GM18499 (cell line): ENCODE results near the gene MYF6.

Experiments used
- ATAC-seq: cut with Tn5 transposase; IDR thresholded peaks from one replicate; pipeline ENCODE4 v1.9.1; 2021; ENCODE audit warnings: moderate number of reproducible peaks; ENCODE audit not compliant: insufficient read depth, unreplicated experiment

Gene MYF6

GRCh38 chr12:80702889-80703805 is 4.3 kb upstream of the MYF6 start:
- peak; percentile 68 for ATAC-seq

DNA sequence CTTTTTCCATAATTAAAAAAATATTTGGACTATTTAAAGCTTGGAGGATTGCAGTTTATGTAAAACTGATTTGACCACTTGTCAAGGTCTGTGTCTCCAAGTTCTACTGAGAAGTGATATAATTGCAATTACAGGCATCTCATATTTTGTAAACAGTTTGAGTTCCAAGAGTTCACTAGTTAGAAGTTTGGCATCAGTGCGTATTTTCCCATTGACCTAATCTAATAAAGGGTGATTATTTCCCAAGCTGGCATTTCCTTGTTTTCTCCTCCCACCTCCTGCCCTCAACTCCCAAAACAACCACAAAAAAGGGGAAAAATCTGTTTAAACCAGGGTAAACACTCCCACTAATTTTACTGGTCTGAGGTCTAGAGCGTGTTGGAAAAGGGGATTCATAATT is 3.0 kb upstream of the MYF6 start:
- ATAC-seq = no peak

- ATAC-seq = no peak
Measured at GRCh38 chr12:80707830-80708258, 410 bp downstream of the MYF6 start.

- no peak for ATAC-seq
Measured at GRCh38 chr12:80708259-80708974, 983 bp downstream of the MYF6 start.

GRCh38 chr12:80708975-80709328 is 1.5 kb downstream of the MYF6 start:
- no peak for ATAC-seq

- no peak for ATAC-seq
Measured at GRCh38 chr12:80709811-80710726, 2.6 kb downstream of the MYF6 start.

DNA sequence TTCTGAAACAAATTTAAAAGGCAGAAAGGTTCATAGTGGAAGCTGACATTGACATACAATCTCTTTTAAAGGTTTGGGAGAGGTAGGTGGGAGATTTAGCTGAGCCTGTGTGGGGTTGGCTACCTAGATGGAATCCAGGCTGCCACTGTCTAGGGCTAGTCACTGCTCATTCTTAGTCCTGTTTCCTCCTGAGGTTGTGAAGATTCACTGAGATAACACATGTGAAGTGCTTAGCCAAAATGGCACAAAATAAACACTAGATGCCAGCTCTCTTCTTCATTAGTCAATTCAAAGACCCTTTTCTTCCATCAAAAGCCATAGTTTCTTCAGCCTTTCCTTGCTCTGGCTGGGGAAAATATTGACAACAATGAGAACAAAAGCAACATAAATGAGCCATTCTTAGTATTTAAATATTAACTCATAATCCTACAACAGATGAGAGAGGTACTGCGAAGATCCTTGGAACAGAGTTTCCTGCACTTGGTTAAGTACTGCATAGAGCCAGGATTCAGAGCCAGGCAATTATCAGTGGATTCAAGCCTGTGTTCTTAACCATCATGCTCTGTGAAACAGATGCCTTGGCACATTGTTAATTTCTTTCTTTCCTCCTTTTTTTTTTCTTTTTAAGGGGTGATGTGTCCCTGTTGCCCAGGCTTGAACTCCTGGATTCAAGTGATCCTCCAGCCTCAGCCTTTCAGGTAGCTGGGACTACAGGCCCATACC is 3.5 kb downstream of the MYF6 start:
- no peak for ATAC-seq

GRCh38 chr12:80711866-80712265 is 4.4 kb downstream of the MYF6 start:
- ATAC-seq = no peak

GRCh38 chr12:80712866-80713265 is 5.4 kb downstream of the MYF6 start:
- ATAC-seq = no peak

DNA sequence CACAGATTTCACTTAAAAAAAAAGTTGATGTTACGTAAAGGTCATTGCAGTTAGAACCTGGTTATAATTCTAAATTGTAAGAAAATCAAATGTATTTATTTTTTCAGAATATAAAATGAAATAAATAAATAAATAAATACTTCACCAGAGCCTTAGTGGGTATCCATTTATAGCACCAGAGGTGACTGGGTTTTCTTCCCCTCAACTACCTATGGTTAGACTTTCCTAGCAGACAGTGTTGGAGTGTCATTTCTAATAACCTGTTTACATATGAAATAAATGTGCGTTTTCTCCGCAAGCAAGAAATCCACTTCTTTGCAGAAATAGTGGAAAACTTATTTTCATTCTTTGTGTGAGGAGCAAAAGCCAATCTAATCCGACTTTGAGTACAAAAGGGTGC is 6.0 kb downstream of the MYF6 start:
- ATAC-seq = no peak

DNA sequence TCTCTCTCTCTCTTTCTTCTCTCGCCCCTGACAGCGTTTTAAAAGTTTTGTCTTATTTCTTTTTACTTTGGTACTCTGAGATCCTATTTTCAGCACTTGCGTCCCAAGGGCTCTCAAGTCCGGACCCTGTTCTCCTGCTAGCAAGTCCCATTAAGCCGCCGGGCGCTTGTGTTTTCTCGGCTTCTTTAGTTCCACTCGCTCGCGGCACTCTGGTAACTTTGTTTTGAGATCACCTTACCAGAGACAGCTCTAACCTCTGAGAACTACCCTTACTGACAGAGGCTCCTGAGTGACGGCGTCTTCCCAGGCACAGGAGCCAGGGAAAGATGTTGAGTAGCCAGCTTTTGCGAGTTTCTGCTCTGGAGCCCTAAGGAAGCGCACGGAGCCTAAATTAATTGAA is 6.6 kb downstream of the MYF6 start:
- ATAC-seq = no peak

DNA sequence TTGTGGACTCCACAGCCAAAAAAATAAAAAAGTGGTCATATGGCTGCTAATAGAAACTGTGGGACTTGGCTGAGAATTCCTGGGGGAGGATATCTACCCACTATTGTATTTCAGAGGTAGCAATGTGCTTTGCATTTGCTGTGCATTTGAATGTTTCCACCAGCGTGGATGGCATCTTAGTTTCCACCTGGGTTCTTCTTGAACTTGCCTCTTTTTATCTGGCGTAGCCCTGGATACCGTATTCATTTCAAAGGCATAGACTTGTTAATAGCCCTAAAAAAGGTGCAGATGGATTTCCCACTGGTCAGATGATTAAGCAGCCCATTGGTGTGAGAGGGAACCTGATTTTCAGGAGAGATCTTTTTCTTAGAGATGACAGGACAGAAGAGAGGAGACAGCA is 7.4 kb downstream of the MYF6 start:
- ATAC-seq = no peak

DNA sequence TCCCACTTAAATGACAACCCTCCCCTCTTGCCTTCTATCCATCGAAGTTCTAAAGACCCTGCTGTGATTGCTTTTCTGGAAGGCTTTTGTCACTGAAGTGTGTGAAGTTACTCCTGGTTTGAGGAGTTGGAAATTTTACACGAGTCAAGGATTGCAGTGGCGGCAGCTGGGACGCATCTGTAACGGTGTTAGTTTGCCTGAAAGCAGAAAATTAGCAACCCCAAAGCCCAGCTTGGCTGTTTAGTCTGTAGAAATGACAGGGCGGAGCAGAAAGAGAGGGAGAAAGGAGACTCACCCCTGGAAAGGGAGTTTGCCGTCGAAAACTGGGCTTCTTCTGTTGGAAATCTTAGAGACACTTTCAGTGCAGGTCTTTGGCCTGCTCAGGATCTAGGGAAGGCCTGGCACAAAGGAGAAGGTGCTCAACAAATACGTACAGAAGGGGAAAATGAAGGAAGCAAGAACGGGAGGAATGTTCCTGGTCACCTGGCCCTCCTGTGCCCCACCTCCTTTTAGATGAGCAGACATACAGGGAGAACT is 8.3 kb downstream of the MYF6 start:
- ATAC-seq = no peak

- ATAC-seq = no peak
Measured at GRCh38 chr12:80716696-80717469, 9.4 kb downstream of the MYF6 start, which contains the start of gene MYF5. Gene MYF5, plus strand, starts transcription at chr12:80716912. Its CDS starts 152 bp downstream, at chr12:80717064.

DNA sequence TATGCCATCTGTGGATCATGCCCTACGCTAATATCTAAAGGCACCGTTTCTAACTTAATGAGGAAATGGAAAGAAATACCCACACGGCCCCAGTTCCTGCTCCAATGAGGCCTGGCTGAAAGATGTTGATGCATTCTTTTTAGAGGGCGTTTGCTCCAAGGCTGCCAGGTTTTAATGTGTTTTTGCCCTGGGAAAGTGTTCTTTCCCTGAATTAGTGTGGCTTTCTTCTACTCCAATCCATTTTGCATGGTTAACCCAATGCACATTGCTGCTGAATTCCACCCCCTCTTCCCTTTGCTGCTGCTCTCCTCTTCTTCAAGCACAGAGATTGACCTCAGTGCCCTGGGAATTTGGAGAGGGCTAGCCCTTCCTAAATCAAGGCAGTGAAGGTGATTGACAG is 10.4 kb downstream of the MYF6 start:
- no peak for ATAC-seq

DNA sequence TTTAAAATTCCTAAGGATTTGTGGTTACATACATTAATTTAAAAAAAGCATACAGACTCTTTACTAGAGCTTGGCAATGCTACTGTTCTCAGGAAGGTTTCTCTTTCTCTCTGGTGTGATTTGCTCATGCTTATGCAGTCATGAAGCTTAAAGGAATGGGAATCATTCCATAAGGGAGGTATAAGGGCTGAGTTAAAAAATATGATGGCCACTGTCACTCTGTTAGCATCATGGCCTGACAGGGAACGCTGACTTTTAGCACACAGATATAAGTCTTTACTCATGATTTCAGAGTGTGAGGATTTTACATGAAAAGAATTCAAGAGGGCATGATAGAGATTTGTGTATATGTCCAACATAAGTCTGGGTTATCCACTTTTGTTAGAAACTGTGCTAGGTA is 13.1 kb downstream of the MYF6 start:
- no peak for ATAC-seq

DNA sequence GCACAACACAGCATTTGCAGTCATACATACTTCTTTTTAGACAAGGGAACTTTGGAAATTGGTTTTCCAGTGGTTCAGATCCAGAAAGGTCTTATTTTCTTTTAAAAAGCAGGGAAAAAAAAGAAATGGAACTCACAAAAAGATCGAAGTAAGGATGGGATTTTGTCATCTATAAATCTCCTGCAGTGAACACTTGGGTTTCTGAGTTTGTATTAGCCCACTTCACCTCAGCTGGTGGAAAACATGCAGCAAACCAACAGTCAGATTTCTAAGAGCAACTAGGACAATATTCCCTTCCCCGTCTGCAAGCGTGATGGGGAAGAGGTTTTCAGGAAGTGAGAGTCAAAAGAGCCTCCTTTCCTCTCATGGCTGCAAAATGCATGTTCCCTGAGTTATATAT is 13.9 kb downstream of the MYF6 start:
- ATAC-seq = no peak

DNA sequence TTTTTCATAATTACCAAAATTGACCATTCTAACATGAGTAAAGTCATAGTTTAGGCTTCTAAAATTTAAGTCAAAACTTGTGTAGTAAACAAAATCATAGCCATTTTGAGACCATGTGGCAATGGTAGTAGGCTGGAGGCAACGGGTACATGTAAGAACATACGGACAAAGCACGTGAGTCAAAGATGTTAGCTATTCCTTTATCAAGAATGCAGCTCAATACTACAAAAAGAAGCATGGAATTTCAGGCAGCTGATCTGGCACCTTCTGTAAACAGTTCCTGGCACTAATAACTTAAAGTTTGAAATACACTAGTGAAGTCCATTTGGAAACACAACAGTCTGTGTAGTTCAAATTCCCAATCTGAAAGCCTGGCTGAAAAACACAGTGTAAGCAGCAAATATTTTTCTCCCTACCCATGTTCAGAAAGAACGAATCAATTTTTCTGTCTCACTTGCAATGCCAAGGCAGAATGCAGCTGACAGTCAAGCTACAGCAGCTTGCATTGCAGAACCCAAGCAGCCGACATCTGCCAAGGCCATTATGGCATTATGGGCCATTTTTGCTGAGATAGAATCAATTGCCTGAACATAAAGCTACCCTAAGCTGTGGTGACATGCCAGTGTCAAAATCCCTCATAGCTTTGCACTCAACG is 38.5 kb downstream of the MYF6 start:
- ATAC-seq = no peak
